Upper lobe of left lung (tissue), 6 donors: ENCODE results near the gene AHRR. TPM values are rescaled to one million over a fixed set of nuclear protein-coding genes. Genes with fewer than 3 reads are reported as not detected.
"Not testable (repeated sequence)": the region's sequence is repeated elsewhere in the genome, so short reads cannot be mapped to it uniquely, and the experiment has no call there.

ENCODE experiments used
- ATAC-seq, 2 donors: fragments of 200-7000 bp; cut with Tn5 transposase; one replicate each; pipeline ENCODE4 v1.9.1; 2022; ENCODE audit warnings: mild to moderate bottlenecking in 2 of 2, moderate library complexity in 2 of 2; ENCODE audit not compliant: low FRiP score in 2 of 2
- DNase-seq, 2 donors: peaks; one replicate each; pipeline ENCODE4 v3.0.0-alpha.2; 2019 to 2020
- H3K27ac ChIP-seq, 4 donors: fragments of 200-600 bp; sonication (generic); one replicate each; pipeline ENCODE4 v1.5.1; 2016 to 2019
- H3K27me3 ChIP-seq, 4 donors: fragments of 200-600 bp; sonication (generic); one replicate each; pipeline ENCODE4 v1.5.1; 2017 to 2019
- H3K36me3 ChIP-seq, 4 donors: fragments of 200-600 bp; sonication (generic); one replicate each; pipeline ENCODE4 v1.5.1; 2016 to 2019
- H3K4me1 ChIP-seq, 4 donors: fragments of 200-600 bp; sonication (generic); one replicate each; pipeline ENCODE4 v1.5.1; 2018 to 2019
- H3K4me3 ChIP-seq, 4 donors: fragments of 200-600 bp; sonication (generic); one replicate each; pipeline ENCODE4 v1.5.1; 2017 to 2019; ENCODE audit warnings: mild to moderate bottlenecking in 2 of 4, moderate library complexity in 1 of 4
- H3K9me3 ChIP-seq, 4 donors: fragments of 200-600 bp; sonication (generic); one replicate each; pipeline ENCODE4 v1.5.1; 2018 to 2019
- CTCF ChIP-seq, 6 experiments: fragments of 450-650 bp in 4 of 6; fragments of 200-600 bp in 2 of 6; sonication (generic) in 2 of 6; IDR thresholded peaks; one replicate each; pipeline ENCODE4 v1.5.1; 2016 to 2019; ENCODE audit warnings: antibody characterized with exemption in 6 of 6
- EP300 ChIP-seq, 4 donors: sonication (generic); formaldehyde crosslinking; IDR thresholded peaks; one replicate each; pipeline ENCODE4 v1.5.1; 2017; ENCODE audit warnings: antibody characterized with exemption in 4 of 4, control low read depth in 2 of 4
- POLR2A ChIP-seq, 4 donors: fragments of 450-650 bp; IDR thresholded peaks; one replicate each; pipeline ENCODE4 v1.5.1; 2016 to 2017; ENCODE audit warnings: antibody characterized with exemption in 4 of 4, mild to moderate bottlenecking in 2 of 4
- POLR2AphosphoS5 ChIP-seq, 2 donors: sonication (generic); formaldehyde crosslinking; IDR thresholded peaks; one replicate each; pipeline ENCODE4 v1.5.1; 2017; ENCODE audit warnings: antibody characterized with exemption in 2 of 2
- WGBS, 2 donors: methylation state at CpG; one replicate each; pipeline ENCODE4 v1.1.5; 2017 to 2018; 5-methylcytosine and 5-hydroxymethylcytosine counted together
- total RNA-seq, 6 donors: library from RNA; depleted of rRNA in 4 of 6; stranded (reverse); fragments of >200 nt in 4 of 6; gene quantifications; one replicate each; pipeline versions ENCODE4 v1.1.0 to v1.2.1, GENCODE V29; 2016 to 2021
- donor health status: DM: no; HTN: no; CAD: no; lungs with moderate emphysema.
- donor health status: DM: no; HTN: yes; CAD: no; lungs with severe emphysema.

Gene AHRR
- total RNA-seq, 6 donors from 2014 or later = 1.3 to 8.6 (median 4.4) TPM

DNA sequence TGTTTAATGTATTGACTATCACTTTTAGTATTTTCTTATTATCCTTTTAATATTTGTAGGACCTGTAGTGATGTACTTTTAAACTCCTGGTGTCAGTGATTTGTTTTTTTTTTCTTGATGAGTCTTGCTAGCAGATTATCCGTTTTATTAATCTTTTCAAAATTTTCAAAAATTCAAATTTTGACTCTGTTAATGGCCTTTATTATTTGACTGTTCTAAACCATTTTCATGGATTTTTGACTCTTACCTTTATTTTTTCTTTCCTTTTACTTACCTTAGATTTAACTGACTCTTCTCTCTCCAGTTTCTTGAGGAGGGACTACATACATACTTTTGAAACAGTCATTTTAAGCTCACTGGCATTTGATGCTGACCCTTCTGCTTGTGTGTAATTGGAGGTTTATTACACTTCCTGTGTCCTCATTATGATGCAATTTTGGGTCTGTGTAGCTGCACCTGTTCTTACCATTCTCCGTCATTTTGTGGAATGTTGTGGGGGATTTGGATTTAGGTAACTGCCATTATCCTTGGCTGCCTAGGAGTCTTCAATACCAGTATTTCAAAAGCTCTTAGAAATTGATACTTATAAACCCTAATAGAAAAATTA is 89.5 kb downstream of the AHRR start:
- Histone ChIP-seq H3K27me3 (no peaks in the 10 kb centered on the region), H3K9me3 (no peaks in the 10 kb centered on the region), H3K27ac (no peak overlapping the region), H3K4me3 (no peak overlapping the region), H3K36me3 (no peaks in the 10 kb centered on the region), H3K4me1 (peaks cover 0 to 24% (median 0%) of the 10 kb centered on the region in 4 donors)
- WGBS, 2 donors = 77 to 85% methylated on average over 2 of the region's 2 CpGs
- no peak for DNase-seq
- no peak for TF ChIP-seq POLR2AphosphoS5 (IDR thresholded peaks at IDR 0.05)
- TF ChIP-seq EP300 (IDR thresholded peaks at IDR 0.05) = no peak
- no peak for TF ChIP-seq CTCF (IDR thresholded peaks at IDR 0.05)
- no peak for ATAC-seq

- 84 to 87% methylated on average over 13 of the region's 13 CpGs for WGBS, 2 donors
- H3K36me3 ChIP-seq = no peaks in the 10 kb centered on the region
- no peak overlapping the region for H3K4me3 ChIP-seq
- ATAC-seq (no peak), DNase-seq (peak in 1 of 2 donors; percentile 37)
- H3K4me1 ChIP-seq = peaks cover 0 to 30% (median 0%) of the 10 kb centered on the region in 4 donors
- H3K27me3 ChIP-seq = no peaks in the 10 kb centered on the region
- no peaks in the 10 kb centered on the region for H3K9me3 ChIP-seq
- no peak for TF ChIP-seq POLR2AphosphoS5 (IDR thresholded peaks at IDR 0.05)
- no peak for TF ChIP-seq CTCF (IDR thresholded peaks at IDR 0.05)
- no peak for TF ChIP-seq POLR2A (IDR thresholded peaks at IDR 0.05)
- TF ChIP-seq EP300 (IDR thresholded peaks at IDR 0.05) = no peak
- H3K27ac ChIP-seq = no peak overlapping the region
Measured at GRCh38 chr5:411728-412127, 90.2 kb downstream of the AHRR start.

GRCh38 chr5:414991-415927 is 93.7 kb downstream of the AHRR start:
- peak overlapping the region in 1 of 4 donors; percentile 87 for H3K27ac ChIP-seq
- peak; percentile 77 to 89 for DNase-seq

DNA sequence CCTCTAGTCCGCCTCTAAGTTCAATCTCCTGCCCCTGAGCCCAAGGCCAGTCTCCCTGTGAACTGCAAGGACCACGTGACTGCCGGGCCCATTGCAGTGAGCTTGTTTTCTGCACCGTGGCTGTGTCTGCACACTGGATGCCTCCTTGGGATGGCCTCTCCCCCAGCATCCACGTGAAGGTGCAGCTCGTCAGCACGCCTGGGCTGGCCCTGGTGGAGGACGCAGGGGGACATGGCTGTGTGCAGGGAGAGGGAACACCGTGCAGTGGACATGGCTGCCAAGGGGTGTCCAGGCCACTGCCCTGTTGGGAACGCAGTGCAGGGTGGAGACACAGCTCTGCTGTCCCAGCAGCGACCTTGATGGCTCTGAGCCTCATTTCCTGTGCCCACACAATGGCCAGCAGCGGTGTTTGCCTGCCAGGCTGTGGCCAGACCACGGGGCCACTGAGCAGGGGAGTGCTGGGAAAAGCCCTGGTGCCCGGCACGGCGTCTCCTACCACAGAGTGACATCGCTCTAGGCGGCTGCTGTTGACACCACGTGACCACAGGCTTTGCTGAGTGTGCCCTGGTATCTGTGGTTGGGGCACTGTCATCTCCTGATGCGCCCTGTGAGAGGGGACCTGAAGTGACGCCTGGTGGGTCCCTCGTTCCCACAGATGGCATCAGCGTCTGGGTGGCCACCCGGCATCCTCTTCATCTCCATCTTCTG is 94.6 kb downstream of the AHRR start:
- H3K27me3 ChIP-seq = no peaks in the 10 kb centered on the region
- H3K4me3 ChIP-seq = no peak overlapping the region
- DNase-seq (peak in 1 of 2 donors; percentile 68), ATAC-seq (peak; percentile 33 to 70)
- H3K4me1 ChIP-seq = peaks cover 0 to 30% (median 0%) of the 10 kb centered on the region in 4 donors
- H3K27ac ChIP-seq = peak overlapping the region in 1 of 4 donors; percentile 87
- WGBS, 2 donors = 71 to 94% methylated on average over 10 to 23 of the region's 24 CpGs
- no peaks in the 10 kb centered on the region for H3K9me3 ChIP-seq
- no peaks in the 10 kb centered on the region for H3K36me3 ChIP-seq
- TF ChIP-seq CTCF (IDR thresholded peaks at IDR 0.05) = no peak
- no peak for TF ChIP-seq POLR2A (IDR thresholded peaks at IDR 0.05)
- TF ChIP-seq EP300 (IDR thresholded peaks at IDR 0.05) = no peak
- TF ChIP-seq POLR2AphosphoS5 (IDR thresholded peaks at IDR 0.05) = no peak

More at GRCh38 chr5:414991-415927, 93.7 kb downstream of the AHRR start:
- Histone ChIP-seq H3K4me1 (peaks cover 0 to 30% (median 0%) of the 10 kb centered on the region in 4 donors), H3K4me3 (peak overlapping the region in 1 of 4 donors; percentile 5)
- peak in 1 of 2 donors; percentile 81 for ATAC-seq
- not testable (repeated sequence) for H3K27me3 ChIP-seq, H3K9me3 ChIP-seq, H3K36me3 ChIP-seq
- WGBS, 2 donors = 75 to 85% methylated on average over 20 to 25 of the region's 42 CpGs

- no peaks in the 10 kb centered on the region for H3K9me3 ChIP-seq
Measured at GRCh38 chr5:416636-416960, 95.1 kb downstream of the AHRR start.

More at GRCh38 chr5:416636-416960, 95.1 kb downstream of the AHRR start:
- Histone ChIP-seq H3K4me3 (no peak overlapping the region), H3K36me3 (no peaks in the 10 kb centered on the region), H3K27me3 (no peaks in the 10 kb centered on the region), H3K4me1 (peaks cover 0 to 30% (median 0%) of the 10 kb centered on the region in 4 donors), H3K27ac (no peak overlapping the region)
- TF ChIP-seq POLR2A (IDR thresholded peaks at IDR 0.05) (no peak), CTCF (IDR thresholded peaks at IDR 0.05) (no peak), EP300 (IDR thresholded peaks at IDR 0.05) (no peak), POLR2AphosphoS5 (IDR thresholded peaks at IDR 0.05) (no peak)
- 90 to 95% methylated on average over 13 to 14 of the region's 14 CpGs for WGBS, 2 donors
- ATAC-seq (peak in 1 of 2 donors; percentile 41), DNase-seq (no peak)
